ENCODE measurements around the gene IGFL3.

GRCh38 chr19:46115396-46116106 lies 8.9 kb downstream of the IGFL3 start:
- no peak for TF ChIP-seq CTCF (IDR thresholded peaks at IDR 0.05)
- TF ChIP-seq POLR2A (IDR thresholded peaks at IDR 0.05): no peak

Data from gastroesophageal sphincter (tissue), 3 donors.